Mesenchymal stem cell (in vitro differentiated cells and primary cell): ENCODE data around the gene MYO9A.

Source experiments
- DNase-seq: peaks from one replicate; pipeline ENCODE4 v3.0.0-alpha.2; 2013
- H2AFZ ChIP-seq: one replicate; pipeline ENCODE4 v1.6.1; 2013; ENCODE audit warnings: low read depth, mild to moderate bottlenecking, control low read depth, inconsistent platforms, low read length, moderate library complexity
- H2AK5ac ChIP-seq: 2 replicates; pipeline ENCODE4 v1.6.1; 2013; ENCODE audit warnings: low read length, moderate library complexity, mild to moderate bottlenecking, inconsistent platforms; ENCODE audit not compliant: severe bottlenecking
- H2BK120ac ChIP-seq: one replicate; pipeline ENCODE4 v1.6.1; 2013; ENCODE audit warnings: low read depth, mild to moderate bottlenecking, inconsistent platforms, low read length, moderate library complexity
- H2BK12ac ChIP-seq, 2 experiments: one replicate each; pipeline ENCODE4 v1.6.1; 2013; ENCODE audit warnings: inconsistent platforms in 2 of 2, low read length in 2 of 2, mild to moderate bottlenecking in 2 of 2, moderate library complexity in 2 of 2, control low read depth in 1 of 2
- H2BK15ac ChIP-seq: one replicate; pipeline ENCODE4 v1.6.1; 2013; ENCODE audit warnings: mild to moderate bottlenecking, low read depth, inconsistent platforms; ENCODE audit not compliant: poor library complexity, severe bottlenecking
- H2BK5ac ChIP-seq: 2 replicates; pipeline ENCODE4 v1.6.1; 2013; ENCODE audit warnings: low read depth, mild to moderate bottlenecking, low read length, control low read depth, inconsistent platforms; ENCODE audit not compliant: poor library complexity, severe bottlenecking
- H3K14ac ChIP-seq, 2 experiments: one replicate each; pipeline ENCODE4 v1.6.1; 2013; ENCODE audit warnings: inconsistent platforms in 2 of 2, low read length in 2 of 2, control low read depth in 1 of 2, mild to moderate bottlenecking in 1 of 2, moderate library complexity in 1 of 2
- H3K18ac ChIP-seq, 2 experiments: one replicate each; pipeline ENCODE4 v1.6.1; 2013; ENCODE audit warnings: inconsistent platforms in 2 of 2, low read length in 2 of 2, control low read depth in 1 of 2, low read depth in 1 of 2, mild to moderate bottlenecking in 1 of 2
- H3K23ac ChIP-seq, 2 experiments: one replicate each; pipeline ENCODE4 v1.6.1; 2013; ENCODE audit warnings: inconsistent platforms in 2 of 2, low read length in 2 of 2, mild to moderate bottlenecking in 2 of 2, moderate library complexity in 2 of 2, control low read depth in 1 of 2
- H3K27ac ChIP-seq: 2 replicates; pipeline ENCODE4 v1.5.1; 2013; ENCODE audit warnings: mild to moderate bottlenecking, moderate library complexity, low read length, control low read depth, inconsistent platforms; ENCODE audit not compliant: poor library complexity, severe bottlenecking
- H3K27me3 ChIP-seq, 2 experiments: 2 replicates each; pipeline versions ENCODE4 v1.6.1 to v1.7.0; 2013; ENCODE audit warnings: low read length in 2 of 2, mild to moderate bottlenecking in 2 of 2, moderate library complexity in 2 of 2, control low read depth in 1 of 2, inconsistent platforms in 1 of 2; ENCODE audit not compliant: control insufficient read depth in 1 of 2, insufficient read depth in 1 of 2
- H3K36me3 ChIP-seq, 2 experiments: 2 replicates each; pipeline versions ENCODE4 v1.6.1 to v1.7.0; 2013; ENCODE audit warnings: low read length in 2 of 2, control low read depth in 1 of 2, inconsistent platforms in 1 of 2, low read depth in 1 of 2, mild to moderate bottlenecking in 1 of 2; ENCODE audit not compliant: insufficient read depth in 2 of 2, control insufficient read depth in 1 of 2
- H3K4ac ChIP-seq, 2 experiments: one replicate each; pipeline ENCODE4 v1.6.1; 2013; ENCODE audit warnings: inconsistent platforms in 2 of 2, low read length in 2 of 2, mild to moderate bottlenecking in 2 of 2, moderate library complexity in 2 of 2, control low read depth in 1 of 2, low read depth in 1 of 2
- H3K4me1 ChIP-seq: 2 replicates; pipeline ENCODE4 v1.6.1; 2013; ENCODE audit warnings: low read depth, low read length, control low read depth; ENCODE audit not compliant: control insufficient read depth, insufficient read depth
- H3K4me2 ChIP-seq: 2 replicates; pipeline ENCODE4 v1.6.1; 2013; ENCODE audit warnings: low read length, mild to moderate bottlenecking, inconsistent platforms; ENCODE audit not compliant: poor library complexity, severe bottlenecking
- H3K4me3 ChIP-seq, 2 experiments: 2 replicates each; pipeline versions ENCODE4 v1.5.1 to v1.7.0; 2013; ENCODE audit warnings: low read length in 2 of 2, mild to moderate bottlenecking in 2 of 2, control low read depth in 1 of 2, low read depth in 1 of 2; ENCODE audit not compliant: insufficient read depth in 1 of 2
- H3K79me1 ChIP-seq: replicated peaks from 2 replicates; pipeline ENCODE4 v1.6.1; 2013; ENCODE audit warnings: mild to moderate bottlenecking, control low read depth, low read length, inconsistent platforms; ENCODE audit not compliant: poor library complexity, severe bottlenecking
- H3K9ac ChIP-seq: 2 replicates; pipeline ENCODE4 v1.7.0; 2013; ENCODE audit warnings: mild to moderate bottlenecking, low read length, moderate library complexity
- H3K9me3 ChIP-seq: 2 replicates; pipeline ENCODE4 v1.7.0; 2013; ENCODE audit warnings: mild to moderate bottlenecking, low read length; ENCODE audit not compliant: control insufficient read depth
- H4K8ac ChIP-seq: one replicate; pipeline ENCODE4 v1.6.1; 2013; ENCODE audit warnings: inconsistent platforms, mild to moderate bottlenecking, low read length, moderate library complexity
- H4K91ac ChIP-seq: one replicate; pipeline ENCODE4 v1.6.1; 2013; ENCODE audit warnings: mild to moderate bottlenecking, low read length, inconsistent platforms
- WGBS: methylation state at CpG from one replicate; pipeline ENCODE4 v1.1.7; 2013; ENCODE audit warnings: mixed read lengths; 5-methylcytosine and 5-hydroxymethylcytosine counted together

The MYO9A gene

DNA sequence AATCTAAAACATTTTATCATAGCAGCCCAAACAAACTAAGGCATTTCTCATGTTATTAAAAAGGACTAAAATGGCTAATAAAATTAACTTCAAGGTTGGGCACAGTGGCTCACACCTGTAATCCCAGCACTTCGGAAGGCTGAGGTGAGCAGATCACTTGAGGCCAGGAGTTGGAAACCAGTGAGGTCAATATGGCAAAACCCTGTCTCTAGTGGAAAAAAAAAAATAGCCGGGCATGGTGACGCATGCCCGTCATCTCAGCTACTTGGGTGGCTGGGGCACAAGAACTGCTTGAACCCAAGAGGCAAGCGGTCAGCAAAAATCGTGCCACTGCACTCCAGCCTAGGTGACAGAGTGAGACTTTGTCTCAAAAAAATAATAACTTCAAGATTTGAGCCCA lies 197.4 kb downstream of the MYO9A start:
- Histone ChIP-seq H4K91ac (no peak overlapping the region), H3K36me3 (peaks cover 4 to 27% of the 10 kb centered on the region in 2 experiments), H3K4ac (no peak overlapping the region), H3K18ac (no peak overlapping the region), H3K14ac (no peak overlapping the region), H2AK5ac (no peak overlapping the region), H3K27ac (no peak overlapping the region), H2BK120ac (no peak overlapping the region), H2AFZ (no peak overlapping the region), H3K9me3 (no peaks in the 10 kb centered on the region), H2BK15ac (no peak overlapping the region), H4K8ac (no peak overlapping the region), H3K4me3 (no peak overlapping the region), H3K9ac (no peak overlapping the region), H3K79me1 (no peaks in the 10 kb centered on the region), H2BK5ac (no peak overlapping the region), H3K27me3 (no peaks in the 10 kb centered on the region), H3K23ac (no peak overlapping the region), H2BK12ac (no peak overlapping the region), H3K4me1 (no peaks in the 10 kb centered on the region), H3K4me2 (no peak overlapping the region)
- DNase-seq: no peak
- WGBS: 98% methylated on average over 6 of the region's 6 CpGs

DNA sequence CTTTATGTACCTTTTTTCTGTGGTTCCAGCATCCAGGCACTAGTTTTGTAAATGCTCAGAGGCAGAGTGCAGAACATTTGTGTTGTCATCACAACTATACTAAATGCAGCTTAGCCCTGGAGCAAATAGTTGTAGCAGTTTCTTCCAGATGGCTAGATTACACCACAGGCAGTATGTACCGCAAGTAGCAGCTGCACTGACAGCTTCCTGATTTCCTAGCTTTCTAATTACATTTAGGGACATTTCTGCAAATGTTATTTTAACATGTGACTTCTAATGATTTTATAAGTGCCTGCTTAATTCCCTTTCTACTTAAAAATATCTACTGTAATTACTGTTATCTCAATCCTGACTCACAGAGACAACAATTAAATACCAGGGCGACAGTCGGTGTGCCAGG lies 201.1 kb downstream of the MYO9A start:
- H3K36me3 ChIP-seq: peaks cover 4 to 42% of the 10 kb centered on the region in 2 experiments
- H3K23ac ChIP-seq: no peak overlapping the region
- H3K9me3 ChIP-seq: peaks cover 7% of the 10 kb centered on the region
- H3K27me3 ChIP-seq: no peaks in the 10 kb centered on the region
- no peak overlapping the region for H4K91ac ChIP-seq
- no peak overlapping the region for H2AFZ ChIP-seq
- no peak overlapping the region for H3K18ac ChIP-seq
- H3K4ac ChIP-seq: no peak overlapping the region
- DNase-seq: no peak
- no peak overlapping the region for H3K14ac ChIP-seq
- no peaks in the 10 kb centered on the region for H3K79me1 ChIP-seq
- H2BK15ac ChIP-seq: no peak overlapping the region
- no peak overlapping the region for H3K27ac ChIP-seq
- H3K4me2 ChIP-seq: no peak overlapping the region
- no peaks in the 10 kb centered on the region for H3K4me1 ChIP-seq
- no peak overlapping the region for H3K9ac ChIP-seq
- no peak overlapping the region for H2BK12ac ChIP-seq
- H2BK120ac ChIP-seq: no peak overlapping the region
- H2BK5ac ChIP-seq: no peak overlapping the region
- no peak overlapping the region for H2AK5ac ChIP-seq
- WGBS: 94% methylated on average over 3 of the region's 3 CpGs
- H3K4me3 ChIP-seq: no peak overlapping the region
- no peak overlapping the region for H4K8ac ChIP-seq

DNA sequence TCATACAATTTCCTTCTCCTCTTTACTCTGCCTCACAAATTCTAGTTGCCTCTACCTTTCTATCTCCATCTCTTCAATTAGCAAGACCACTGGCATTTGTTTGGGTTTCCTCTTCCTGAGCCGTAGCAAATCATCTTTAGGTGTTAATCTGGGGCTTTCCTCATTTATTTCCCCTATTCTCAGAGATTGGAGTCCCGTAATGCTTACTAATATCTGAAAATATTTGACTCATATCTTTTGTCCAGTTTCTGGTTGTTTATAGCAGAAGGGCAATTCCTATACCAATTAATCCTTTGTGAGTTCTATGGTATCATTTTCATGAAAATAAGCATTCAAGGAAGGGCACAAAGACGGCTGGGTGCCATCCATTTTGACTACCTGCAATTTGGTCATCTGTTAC lies 203.9 kb downstream of the MYO9A start:
- Histone ChIP-seq H2BK120ac (no peak overlapping the region), H3K23ac (no peak overlapping the region), H2BK5ac (no peak overlapping the region), H2BK15ac (no peak overlapping the region), H3K14ac (no peak overlapping the region), H3K4me2 (no peak overlapping the region), H2AFZ (no peak overlapping the region), H3K79me1 (no peaks in the 10 kb centered on the region), H3K4ac (no peak overlapping the region), H4K8ac (no peak overlapping the region), H3K9me3 (peaks cover 7% of the 10 kb centered on the region), H3K4me1 (no peaks in the 10 kb centered on the region), H3K36me3 (peaks cover 4 to 65% of the 10 kb centered on the region in 2 experiments), H3K27ac (no peak overlapping the region), H3K9ac (no peak overlapping the region), H3K18ac (no peak overlapping the region), H3K27me3 (no peaks in the 10 kb centered on the region), H2BK12ac (no peak overlapping the region), H4K91ac (no peak overlapping the region), H2AK5ac (no peak overlapping the region), H3K4me3 (no peak overlapping the region)
- 92% methylated on average over 1 of the region's 3 CpGs for WGBS
- DNase-seq: no peak

DNA sequence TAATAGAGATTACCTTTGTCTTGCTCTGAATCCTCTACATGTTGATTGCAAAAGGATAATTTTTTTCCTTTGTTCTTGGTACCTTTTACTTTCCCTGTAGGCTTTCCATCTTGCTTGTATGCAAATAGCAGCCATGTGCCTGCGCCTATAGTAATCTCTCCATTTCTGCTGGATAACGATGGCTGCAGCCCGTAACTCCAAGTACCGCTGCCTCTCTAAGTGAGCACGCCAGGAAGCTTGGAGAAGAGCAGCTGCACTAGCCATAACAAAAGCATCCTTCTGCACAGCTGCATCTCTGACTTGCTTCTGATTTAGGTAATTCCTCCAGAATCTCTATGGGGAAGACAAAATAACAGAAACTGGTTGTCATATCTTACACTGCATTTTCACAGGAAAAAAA lies 218.3 kb downstream of the MYO9A start:
- no peak for DNase-seq
- H2BK120ac ChIP-seq: no peak overlapping the region
- H3K27me3 ChIP-seq: no peaks in the 10 kb centered on the region
- no peaks in the 10 kb centered on the region for H3K79me1 ChIP-seq
- no peak overlapping the region for H3K9ac ChIP-seq
- no peak overlapping the region for H2BK12ac ChIP-seq
- no peak overlapping the region for H2AK5ac ChIP-seq
- H3K36me3 ChIP-seq: peaks cover 8 to 72% of the 10 kb centered on the region in 2 experiments
- WGBS: 96% methylated on average over 5 of the region's 5 CpGs
- H2BK5ac ChIP-seq: no peak overlapping the region
- no peak overlapping the region for H3K27ac ChIP-seq
- no peak overlapping the region for H3K14ac ChIP-seq
- H4K91ac ChIP-seq: no peak overlapping the region
- H3K4ac ChIP-seq: no peak overlapping the region
- H2AFZ ChIP-seq: no peak overlapping the region
- no peak overlapping the region for H3K4me2 ChIP-seq
- no peaks in the 10 kb centered on the region for H3K4me1 ChIP-seq
- H3K18ac ChIP-seq: no peak overlapping the region
- no peak overlapping the region for H3K4me3 ChIP-seq
- H3K9me3 ChIP-seq: no peaks in the 10 kb centered on the region
- no peak overlapping the region for H2BK15ac ChIP-seq
- no peak overlapping the region for H3K23ac ChIP-seq
- H4K8ac ChIP-seq: no peak overlapping the region
